Heart left ventricle (tissue), 16 donors: ENCODE measurements around the gene CHN2. TPM values are rescaled to one million over a fixed set of nuclear protein-coding genes. Genes with fewer than 3 reads are reported as not detected.

Source experiments
- ATAC-seq, 4 donors: fragments of 200-7000 bp; cut with Tn5 transposase; one replicate each; pipeline ENCODE4 v1.9.1; 2020 to 2022; ENCODE audit warnings: moderate library complexity in 4 of 4, mild to moderate bottlenecking in 3 of 4, moderate number of reproducible peaks in 1 of 4
- DNase-seq, 5 donors: peaks; one replicate each; pipeline ENCODE4 v3.0.0-alpha.2; 2020
- H3K27ac ChIP-seq, 12 donors: fragments of 200-600 bp; sonication (generic) in 4 of 12; one replicate each; pipeline versions ENCODE4 v1.5.0 to v1.8.0; 2016 to 2022; ENCODE audit warnings: mild to moderate bottlenecking in 2 of 12
- H3K27me3 ChIP-seq, 9 donors: fragments of 200-600 bp; sonication (generic) in 2 of 9; one replicate each; pipeline versions ENCODE4 v1.5.1 to v1.8.0; 2016 to 2022; ENCODE audit warnings: mild to moderate bottlenecking in 3 of 9
- H3K36me3 ChIP-seq, 9 donors: fragments of 200-600 bp; sonication (generic) in 2 of 9; one replicate each; pipeline versions ENCODE4 v1.5.0 to v1.8.0; 2018 to 2022; ENCODE audit warnings: mild to moderate bottlenecking in 2 of 9
- H3K4me1 ChIP-seq, 12 donors: fragments of 200-600 bp; sonication (generic) in 4 of 12; one replicate each; pipeline versions ENCODE4 v1.5.0 to v1.8.0; 2016 to 2022; ENCODE audit warnings: mild to moderate bottlenecking in 3 of 12
- H3K4me3 ChIP-seq, 12 donors: fragments of 200-600 bp; sonication (generic) in 4 of 12; one replicate each; pipeline versions ENCODE4 v1.5.0 to v1.8.0; 2017 to 2022; ENCODE audit warnings: mild to moderate bottlenecking in 9 of 12, moderate library complexity in 4 of 12
- H3K9me3 ChIP-seq, 12 donors: fragments of 200-600 bp; sonication (generic) in 4 of 12; one replicate each; pipeline versions ENCODE4 v1.5.0 to v1.8.0; 2016 to 2022; ENCODE audit warnings: mild to moderate bottlenecking in 1 of 12
- POLR2A ChIP-seq, 2 donors: fragments of 450-650 bp; IDR thresholded peaks; one replicate each; pipeline ENCODE4 v1.6.1; 2017; ENCODE audit warnings: antibody characterized with exemption in 2 of 2, mild to moderate bottlenecking in 2 of 2, moderate library complexity in 2 of 2
- WGBS, 4 donors: extraction: QIAGEN DNeasy Blood & Tissue Kit in 2 of 4; methylation state at CpG; one replicate each; pipeline versions ENCODE4 v1.1.5 to v1.1.7; 2013 to 2018; 5-methylcytosine and 5-hydroxymethylcytosine counted together
- intact Hi-C, 10 donors: fragments of 100-400 bp; cut with DNase I; formaldehyde crosslinking; loops; one replicate each; pipeline versions ENCODE4 v1.11.1 to v1.14.2; 2022
- polyA plus RNA-seq, 2 donors: library from polyadenylated mRNA; stranded (reverse); fragments of 200-250 nt; gene quantifications; one replicate each; pipeline ENCODE4 v1.2.3, GENCODE V29; 2013
- total RNA-seq, 9 donors: library from RNA; depleted of rRNA in 2 of 9; stranded (reverse); fragments of >200 nt in 2 of 9; fragmentation: NEBNext Ultra II Directional in 3 of 9; extraction: Animal tissue kit (Norgen Biotek cat#: 25700) in 3 of 9; gene quantifications; one replicate each; pipeline versions ENCODE4 v1.1.0 to v1.2.4, GENCODE V29; 2016 to 2023
- TF ChIP-seq, protein P1 (sequence below), 12 donors: fragments of 200-600 bp; sonication (generic) in 4 of 12; IDR thresholded peaks; one replicate each; pipeline versions ENCODE4 v1.5.0 to v1.8.0; 2018 to 2022; ENCODE audit warnings: antibody characterized with exemption in 12 of 12, mild to moderate bottlenecking in 5 of 12
- donor health status: ischemic (EF 13 %, LVEDD 7.1; RV severe dilation, severe dysfunction).
- donor health status: healthy with polysubstance abuse.
- donor health status: DM: no; HTN: yes; CAD: no.
- donor health status: DM: no; HTN: no; CAD: no.
- donor health status: ischemic (EF 25% LVEDD 6.9; RV normal size, moderate dysfunction).
- donor health status: ischemic (EF 25% LVEDD 5.7; RV mildly dilated, moderate dysfunction).
- donor health status: healthy.
- donor health status: DM: yes; HTN: yes; CAD: no.
- donor health status: ischemic (EF 35%, LVEDD 5.7; RV mildly dilated, moderate dysfunction).
- donor health status: nonischemic (EF 11% LVEDD 7.7; RV severe dilation, severe dysfunction).
- donor health status: DM: yes; HTN: yes; CAD: no.
- donor health status: PGD.
- donor health status: ischemic (EF 29% LVEDD 5.4; RV normal size, mild dysfunction).
- donor health status: nonischemic (EF 23%, LVEDD 6.1; RV moderate dilation, normal function).

The CHN2 gene
- total and polyA plus RNA-seq, 11 donors, result 11.2 to 54.4 (median 33.6) TPM

DNA sequence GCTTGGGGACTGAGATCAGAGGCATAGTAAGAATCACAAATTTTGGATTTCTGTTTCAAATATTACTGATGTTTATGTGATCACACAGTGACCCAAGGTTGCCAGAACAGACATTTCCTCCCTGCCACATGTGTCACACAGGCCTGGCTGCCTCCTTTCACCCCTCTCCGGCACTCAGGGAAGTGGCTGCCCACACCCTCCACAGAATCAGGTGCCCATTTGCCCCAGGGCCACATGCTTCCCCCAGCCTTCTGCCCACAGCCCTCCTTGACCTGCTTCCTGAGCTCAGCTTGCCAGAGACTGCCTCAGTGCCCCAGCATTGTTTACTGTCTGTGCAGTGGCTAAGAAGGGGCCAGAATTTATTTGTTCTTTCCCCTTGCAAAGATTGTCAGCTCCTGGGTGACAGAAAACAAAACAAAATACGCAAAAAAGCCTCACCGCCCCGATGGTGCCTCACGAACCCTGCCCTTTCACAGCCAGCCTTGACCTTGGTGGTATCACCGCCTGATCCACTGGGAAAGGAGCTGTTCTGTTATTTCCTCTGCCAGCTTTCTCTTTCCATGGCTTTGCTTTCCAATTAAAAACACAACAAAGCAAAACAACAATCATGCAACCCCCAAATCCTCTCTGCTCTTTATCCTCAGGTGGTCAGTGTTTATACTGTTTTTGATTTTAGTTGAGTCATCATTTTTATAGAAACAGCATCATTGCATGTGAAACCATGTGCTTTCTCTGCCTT, 52.8 kb downstream of the CHN2 start:
- Histone ChIP-seq H3K27ac (peak overlapping the region in 3 of 12 donors; percentile 5 to 64 (median 22)), H3K4me3 (no peak overlapping the region), H3K27me3 (no peaks in the 10 kb centered on the region), H3K36me3 (no peaks in the 10 kb centered on the region), H3K9me3 (no peaks in the 10 kb centered on the region), H3K4me1 (peaks cover 0 to 59% (median 15%) of the 10 kb centered on the region in 12 donors)
- 69 to 82% (median 79%) methylated on average over 6 of the region's 6 CpGs for WGBS, 4 donors
- no peak for DNase-seq
- no peak for ATAC-seq
- intact Hi-C loops, result loop anchor here in 1 of 10 donors (10.0 kb wide), 1 partner anchor 97 kb away; no protein-coding TSS in a partner anchor
- TF ChIP-seq, protein P1, sequence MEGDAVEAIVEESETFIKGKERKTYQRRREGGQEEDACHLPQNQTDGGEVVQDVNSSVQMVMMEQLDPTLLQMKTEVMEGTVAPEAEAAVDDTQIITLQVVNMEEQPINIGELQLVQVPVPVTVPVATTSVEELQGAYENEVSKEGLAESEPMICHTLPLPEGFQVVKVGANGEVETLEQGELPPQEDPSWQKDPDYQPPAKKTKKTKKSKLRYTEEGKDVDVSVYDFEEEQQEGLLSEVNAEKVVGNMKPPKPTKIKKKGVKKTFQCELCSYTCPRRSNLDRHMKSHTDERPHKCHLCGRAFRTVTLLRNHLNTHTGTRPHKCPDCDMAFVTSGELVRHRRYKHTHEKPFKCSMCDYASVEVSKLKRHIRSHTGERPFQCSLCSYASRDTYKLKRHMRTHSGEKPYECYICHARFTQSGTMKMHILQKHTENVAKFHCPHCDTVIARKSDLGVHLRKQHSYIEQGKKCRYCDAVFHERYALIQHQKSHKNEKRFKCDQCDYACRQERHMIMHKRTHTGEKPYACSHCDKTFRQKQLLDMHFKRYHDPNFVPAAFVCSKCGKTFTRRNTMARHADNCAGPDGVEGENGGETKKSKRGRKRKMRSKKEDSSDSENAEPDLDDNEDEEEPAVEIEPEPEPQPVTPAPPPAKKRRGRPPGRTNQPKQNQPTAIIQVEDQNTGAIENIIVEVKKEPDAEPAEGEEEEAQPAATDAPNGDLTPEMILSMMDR (IDR thresholded peaks at IDR 0.05), result no peak
- no peak for TF ChIP-seq POLR2A (IDR thresholded peaks at IDR 0.05)

DNA sequence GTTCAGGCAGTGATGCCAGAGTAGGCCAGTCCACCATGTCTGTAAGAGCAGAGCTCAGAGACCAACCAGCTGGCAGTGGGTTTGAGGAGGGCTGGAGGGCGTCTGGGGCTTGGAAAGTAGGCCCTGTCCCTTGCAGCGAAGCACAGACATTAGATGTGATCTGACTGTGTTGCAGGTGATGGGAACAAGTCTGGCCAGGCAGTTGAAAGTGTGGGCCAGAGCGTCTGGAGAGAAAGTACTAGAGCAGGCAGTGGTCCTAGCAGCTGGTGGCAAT, 53.3 kb downstream of the CHN2 start:
- H3K4me1 ChIP-seq, result peaks cover 0 to 58% (median 15%) of the 10 kb centered on the region in 12 donors
- DNase-seq (no peak), ATAC-seq (no peak)
- no peaks in the 10 kb centered on the region for H3K36me3 ChIP-seq
- intact Hi-C loops, result loop anchor here in 1 of 10 donors (10.0 kb wide), 1 partner anchor 97 kb away; no protein-coding TSS in a partner anchor
- WGBS, 4 donors, result 93 to 98% (median 95%) methylated on average over 3 of the region's 3 CpGs
- no peaks in the 10 kb centered on the region for H3K9me3 ChIP-seq
- H3K4me3 ChIP-seq, result no peak overlapping the region
- peak overlapping the region in 2 of 12 donors; percentile 22 to 64 for H3K27ac ChIP-seq
- H3K27me3 ChIP-seq, result no peaks in the 10 kb centered on the region
- TF ChIP-seq, protein P1 (IDR thresholded peaks at IDR 0.05), result no peak
- no peak for TF ChIP-seq POLR2A (IDR thresholded peaks at IDR 0.05)

- H3K36me3 ChIP-seq, result no peaks in the 10 kb centered on the region
- intact Hi-C loops, result loop anchor here in 1 of 10 donors (10.0 kb wide), 1 partner anchor 96 kb away; no protein-coding TSS in a partner anchor
- H3K4me3 ChIP-seq, result no peak overlapping the region
- TF ChIP-seq, protein P1 (IDR thresholded peaks at IDR 0.05), result no peak
- TF ChIP-seq POLR2A (IDR thresholded peaks at IDR 0.05), result no peak
- peak overlapping the region in 4 of 12 donors; percentile 24 to 64 (median 41) for H3K27ac ChIP-seq
- peaks cover 0 to 48% (median 14%) of the 10 kb centered on the region in 12 donors for H3K4me1 ChIP-seq
- DNase-seq (no peak), ATAC-seq (peak; percentile 28 to 62 (median 37))
- no peaks in the 10 kb centered on the region for H3K27me3 ChIP-seq
- H3K9me3 ChIP-seq, result no peaks in the 10 kb centered on the region
- 80 to 92% (median 86%) methylated on average over 7 to 8 of the region's 8 CpGs for WGBS, 4 donors
These were observed 54.3 kb downstream of the CHN2 start for GRCh38 chr7:29248713-29249382.

DNA sequence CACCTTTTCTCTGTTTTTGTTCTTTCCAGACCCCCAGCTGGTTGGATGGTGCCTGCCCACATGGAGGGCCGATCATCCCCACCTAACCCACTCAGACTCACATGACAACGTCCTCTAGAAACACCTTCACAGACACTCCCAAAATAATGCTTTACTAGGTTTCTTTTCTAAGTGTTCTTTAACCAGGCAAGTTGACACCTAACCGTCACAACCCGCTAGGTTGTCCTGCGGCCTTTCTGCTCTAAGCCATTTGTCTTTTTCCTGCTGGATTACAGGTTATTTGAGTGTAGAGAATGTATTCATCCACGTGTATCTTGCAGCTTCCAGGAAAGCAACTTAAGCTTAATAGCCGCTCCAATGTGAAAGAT, 54.8 kb downstream of the CHN2 start:
- WGBS, 4 donors, result 86 to 88% (median 88%) methylated on average over 7 of the region's 7 CpGs
- no peaks in the 10 kb centered on the region for H3K36me3 ChIP-seq
- no peak for DNase-seq
- ATAC-seq, result no peak
- H3K4me3 ChIP-seq, result no peak overlapping the region
- H3K4me1 ChIP-seq, result peaks cover 0 to 43% (median 12%) of the 10 kb centered on the region in 12 donors
- no peaks in the 10 kb centered on the region for H3K9me3 ChIP-seq
- no peaks in the 10 kb centered on the region for H3K27me3 ChIP-seq
- peak overlapping the region in 8 of 12 donors; percentile 7 to 64 (median 30) for H3K27ac ChIP-seq
- TF ChIP-seq POLR2A (IDR thresholded peaks at IDR 0.05), result no peak
- TF ChIP-seq, protein P1 (IDR thresholded peaks at IDR 0.05), result no peak
- intact Hi-C loops, result loop anchor here in 1 of 10 donors (10.0 kb wide), 1 partner anchor 95 kb away; no protein-coding TSS in a partner anchor
